ENCODE measurements around the gene AGXT. TPM values are rescaled to one million over a fixed set of nuclear protein-coding genes. Genes with fewer than 3 reads are reported as not detected.

AGXT gene
- total RNA-seq, 1 experiment from 2014 or later: not detected

GRCh38 chr2:240869956-240870875 lies 1.6 kb downstream of the AGXT start:
- Mint-ChIP-seq H3K4me3 (ENCODE audit: low read depth, unreplicated experiment) (no peak overlapping the region), H3K4me1 (ENCODE audit: low read depth, unreplicated experiment) (peaks cover 7% of the 10 kb centered on the region), H3K36me3 (ENCODE audit: insufficient read depth, unreplicated experiment) (peaks cover 8% of the 10 kb centered on the region), H3K27me3 (ENCODE audit: unreplicated experiment) (peaks cover 54% of the 10 kb centered on the region), H3K27ac (ENCODE audit: unreplicated experiment) (no peak overlapping the region), H3K9me3 (ENCODE audit: low read depth, unreplicated experiment) (no peaks in the 10 kb centered on the region)
- intact Hi-C loops (cut with micrococcal nuclease; ENCODE audit: unreplicated experiment): no loop called here
- no TSS peak for BruUV-seq (replicated peaks)
- no peak for DNase-seq
- TF ChIP-seq, protein P1, sequence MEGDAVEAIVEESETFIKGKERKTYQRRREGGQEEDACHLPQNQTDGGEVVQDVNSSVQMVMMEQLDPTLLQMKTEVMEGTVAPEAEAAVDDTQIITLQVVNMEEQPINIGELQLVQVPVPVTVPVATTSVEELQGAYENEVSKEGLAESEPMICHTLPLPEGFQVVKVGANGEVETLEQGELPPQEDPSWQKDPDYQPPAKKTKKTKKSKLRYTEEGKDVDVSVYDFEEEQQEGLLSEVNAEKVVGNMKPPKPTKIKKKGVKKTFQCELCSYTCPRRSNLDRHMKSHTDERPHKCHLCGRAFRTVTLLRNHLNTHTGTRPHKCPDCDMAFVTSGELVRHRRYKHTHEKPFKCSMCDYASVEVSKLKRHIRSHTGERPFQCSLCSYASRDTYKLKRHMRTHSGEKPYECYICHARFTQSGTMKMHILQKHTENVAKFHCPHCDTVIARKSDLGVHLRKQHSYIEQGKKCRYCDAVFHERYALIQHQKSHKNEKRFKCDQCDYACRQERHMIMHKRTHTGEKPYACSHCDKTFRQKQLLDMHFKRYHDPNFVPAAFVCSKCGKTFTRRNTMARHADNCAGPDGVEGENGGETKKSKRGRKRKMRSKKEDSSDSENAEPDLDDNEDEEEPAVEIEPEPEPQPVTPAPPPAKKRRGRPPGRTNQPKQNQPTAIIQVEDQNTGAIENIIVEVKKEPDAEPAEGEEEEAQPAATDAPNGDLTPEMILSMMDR (IDR thresholded peaks at IDR 0.05; ENCODE audit: unreplicated experiment): no peak
- CTCF ChIA-PET: no interaction called here

- Mint-ChIP-seq H3K36me3 (ENCODE audit: insufficient read depth, unreplicated experiment) (peaks cover 12% of the 10 kb centered on the region), H3K4me3 (ENCODE audit: low read depth, unreplicated experiment) (no peak overlapping the region), H3K27me3 (ENCODE audit: unreplicated experiment) (peaks cover 43% of the 10 kb centered on the region), H3K27ac (ENCODE audit: unreplicated experiment) (no peak overlapping the region), H3K4me1 (ENCODE audit: low read depth, unreplicated experiment) (peaks cover 8% of the 10 kb centered on the region), H3K9me3 (ENCODE audit: low read depth, unreplicated experiment) (no peaks in the 10 kb centered on the region)
- BruUV-seq (replicated peaks): no TSS peak
- TF ChIP-seq, protein P1 (IDR thresholded peaks at IDR 0.05; ENCODE audit: unreplicated experiment): no peak
- DNase-seq: no peak
- CTCF ChIA-PET: no interaction called here
- intact Hi-C loops (cut with micrococcal nuclease; ENCODE audit: unreplicated experiment): no loop called here
Measured at GRCh38 chr2:240871071-240871958, 2.7 kb downstream of the AGXT start.

- Mint-ChIP-seq H3K9me3 (ENCODE audit: low read depth, unreplicated experiment) (no peaks in the 10 kb centered on the region), H3K36me3 (ENCODE audit: insufficient read depth, unreplicated experiment) (peaks cover 12% of the 10 kb centered on the region), H3K4me1 (ENCODE audit: low read depth, unreplicated experiment) (peaks cover 14% of the 10 kb centered on the region), H3K4me3 (ENCODE audit: low read depth, unreplicated experiment) (no peak overlapping the region), H3K27ac (ENCODE audit: unreplicated experiment) (no peak overlapping the region), H3K27me3 (ENCODE audit: unreplicated experiment) (peaks cover 31% of the 10 kb centered on the region)
- BruUV-seq (replicated peaks): no TSS peak
- TF ChIP-seq, protein P1 (IDR thresholded peaks at IDR 0.05; ENCODE audit: unreplicated experiment): no peak
- intact Hi-C loops (cut with micrococcal nuclease; ENCODE audit: unreplicated experiment): no loop called here
- DNase-seq: no peak
- CTCF ChIA-PET: no interaction called here
Measured at GRCh38 chr2:240872317-240873097, 3.9 kb downstream of the AGXT start.

Data from Calu3 (cell line).